Endothelial cell of umbilical vein (primary cell): ENCODE data around the gene HOXB7. TPM values are rescaled to one million over a fixed set of nuclear protein-coding genes. Genes with fewer than 3 reads are reported as not detected.

ENCODE experiments used
- Bru-seq: library from RNA; stranded (reverse); fragments of 400-500 nt; gene quantifications from one replicate; lab custom pipeline; 2021; lab: Mats Ljungman, UMichigan
- BruChase-seq, 2 experiments: library from RNA; stranded (reverse); fragments of 400-500 nt; gene quantifications; one replicate each; lab custom pipeline; 2021; lab: Mats Ljungman, UMichigan
- BruUV-seq: library from RNA; stranded (reverse); fragments of 400-500 nt; replicated peaks from 2 replicates; lab custom pipeline; 2021; lab: Mats Ljungman, UMichigan
- CTCF ChIA-PET: fragments of 300-600, 350-600 bp; sonication (Branson Sonifier 250); formaldehyde crosslinking; loops from one replicate; lab custom pipeline; 2021; ENCODE audit warnings: antibody characterized with exemption, inconsistent platforms; lab: Charles Lee
- POLR2A ChIA-PET: fragments of 300-600, 350-600 bp; sonication (Branson Sonifier 250); formaldehyde crosslinking; loops from one replicate; lab custom pipeline; 2021; ENCODE audit warnings: antibody characterized with exemption, inconsistent platforms; lab: Charles Lee
- DNase-seq: peaks from one replicate; pipeline ENCODE4 v3.0.0-alpha.2; 2011; ENCODE audit warnings: low read depth, low spot score
- FAIRE-seq: peaks from 2 replicates; lab custom pipeline; 2011; peaks lifted over from hg19 to GRCh38; lab: Jason Lieb, UNC
- H2AFZ ChIP-seq: 2 replicates; pipeline ENCODE4 v1.6.0; 2012; ENCODE audit warnings: low read depth, low read length, control low read depth, inconsistent platforms
- H3K27ac ChIP-seq: 2 replicates; pipeline ENCODE4 v1.5.1; 2011; ENCODE audit warnings: low read depth, mild to moderate bottlenecking, control low read depth, low read length, moderate library complexity; ENCODE audit not compliant: insufficient read depth
- H3K27me3 ChIP-seq, 2 experiments: 2 replicates each; pipeline versions ENCODE4 v1.6.0 to v1.6.1; 2011; ENCODE audit warnings: low read length in 2 of 2, mixed read lengths in 1 of 2; ENCODE audit not compliant: control insufficient read depth in 2 of 2, insufficient read depth in 2 of 2
- H3K36me3 ChIP-seq, 2 experiments: 2 replicates in 1 of 2; 3 replicates in 1 of 2; pipeline ENCODE4 v1.5.1; 2011; ENCODE audit warnings: low read length in 2 of 2, mild to moderate bottlenecking in 1 of 2, moderate library complexity in 1 of 2; ENCODE audit not compliant: control insufficient read depth in 2 of 2, insufficient read depth in 2 of 2; ENCODE audit errors: extremely low read depth in 1 of 2
- H3K4me1 ChIP-seq: 3 replicates; pipeline ENCODE4 v1.5.1; 2011; ENCODE audit warnings: mild to moderate bottlenecking, low read length; ENCODE audit not compliant: control insufficient read depth, insufficient read depth; ENCODE audit errors: extremely low read depth
- H3K4me2 ChIP-seq: 2 replicates; pipeline ENCODE4 v1.6.1; 2011; ENCODE audit warnings: low read length, control low read depth, mixed read lengths; ENCODE audit not compliant: insufficient read depth
- H3K4me3 ChIP-seq, 3 experiments: fragments of 200-600 bp in 1 of 3; sonication (generic), shearing (Covaris generic) in 1 of 3; replicated peaks in 1 of 3; 2 replicates each; pipeline ENCODE4 v1.5.1; 2011 to 2016; ENCODE audit warnings: control low read depth in 3 of 3, low read length in 3 of 3, mild to moderate bottlenecking in 2 of 3, inconsistent platforms in 1 of 3, low read depth in 1 of 3, moderate library complexity in 1 of 3; ENCODE audit not compliant: insufficient read depth in 1 of 3
- H3K79me2 ChIP-seq: 2 replicates; pipeline ENCODE4 v1.6.0; 2012; ENCODE audit warnings: low read length, inconsistent platforms; ENCODE audit not compliant: control insufficient read depth, insufficient read depth
- H3K9ac ChIP-seq: replicated peaks from 2 replicates; pipeline ENCODE3; 2011; ENCODE audit warnings: low read length, control low read depth; ENCODE audit not compliant: insufficient read depth; ENCODE audit errors: extremely low read depth
- H3K9me1 ChIP-seq: replicated peaks from 3 replicates; pipeline ENCODE4 v1.6.0; 2011; ENCODE audit warnings: mild to moderate bottlenecking, low read length; ENCODE audit not compliant: control insufficient read depth, insufficient read depth; ENCODE audit errors: extremely low read depth
- H3K9me3 ChIP-seq: replicated peaks from 2 replicates; pipeline ENCODE4 v1.5.1; 2012; ENCODE audit warnings: low read length, inconsistent platforms; ENCODE audit not compliant: control insufficient read depth, insufficient read depth
- H4K20me1 ChIP-seq: replicated peaks from 2 replicates; pipeline ENCODE3; 2011; ENCODE audit warnings: mild to moderate bottlenecking, low read length; ENCODE audit not compliant: control insufficient read depth, insufficient read depth; ENCODE audit errors: extremely low read depth
- FOS ChIP-seq: IDR thresholded peaks from 2 replicates; pipeline ENCODE4 v1.6.1; 2011; ENCODE audit warnings: mild to moderate bottlenecking, low read length, moderate library complexity, borderline replicate concordance; ENCODE audit not compliant: insufficient read depth
- JUN ChIP-seq: IDR thresholded peaks from 2 replicates; pipeline ENCODE4 v1.6.1; 2011; ENCODE audit warnings: borderline replicate concordance, low read depth; ENCODE audit not compliant: insufficient read length, insufficient read depth
- POLR2A ChIP-seq: IDR thresholded peaks from 2 replicates; pipeline ENCODE4 v1.6.1; 2012; ENCODE audit warnings: low read depth, mild to moderate bottlenecking, control low read depth, low read length
- POLR2AphosphoS5 ChIP-seq: IDR thresholded peaks from 2 replicates; pipeline ENCODE4 v1.6.1; 2012; ENCODE audit warnings: low read depth, mild to moderate bottlenecking, control low read depth, low read length, moderate library complexity; ENCODE audit not compliant: insufficient read depth
- dilution Hi-C: fragments of 300-500 bp; cut with MboI; formaldehyde crosslinking; loops from one replicate; pipeline ENCODE4 v1.15.0; 2019; ENCODE audit warnings: low sequenced_read_pairs; ENCODE audit not compliant: extremely low pct_ligation_motif_present
- intact Hi-C: fragments of 100-400 bp; cut with micrococcal nuclease; formaldehyde crosslinking; loops from one replicate; pipeline ENCODE4 v1.10.0; 2022
- long read RNA-seq: library from polyadenylated mRNA; stranded (forward); transcript quantifications from one replicate; pipeline ENCODE4 v2.0.0, GENCODE V29; 2021
- polyA minus RNA-seq, 3 experiments: library from RNA; depleted of rRNA, polyadenylated mRNA; stranded (reverse); fragments of >200 nt; gene quantifications; 1 replicate in 1 of 3; 2 replicates in 2 of 3; pipeline ENCODE4 v1.2.3, GENCODE V29; 2011
- polyA plus RNA-seq, 4 experiments: library from polyadenylated mRNA; depleted of rRNA in 3 of 4; stranded (reverse) in 3 of 4; unstranded in 1 of 4; fragments of >200 nt; gene quantifications; 2 replicates each; pipeline versions ENCODE4 v1.2.1 to v1.2.3, GENCODE V29; 2011 to 2012; ENCODE audit warnings: missing spikeins in 1 of 4
- total RNA-seq: library from RNA; stranded (reverse); gene quantifications from 2 replicates; pipeline ENCODE4 v1.2.3, GENCODE V29; 2021
- TF ChIP-seq, protein P1 (sequence below): IDR thresholded peaks from 2 replicates; pipeline ENCODE4 v1.6.1; 2011; ENCODE audit not compliant: insufficient read depth, insufficient read length

The HOXB7 gene
- total RNA-seq, result 24.5 and 29.8 TPM in 2 replicates
- 23.5 and 24.2 TPM in 2 replicates for polyA plus RNA-seq
- polyA plus RNA-seq (2011; cell fraction: cytosol; rRNA removed), result 18.2 and 21.3 TPM in 2 replicates
- 5.5 and 6.9 TPM in 2 replicates for polyA plus RNA-seq (2011; cell fraction: nucleus; rRNA removed)
- 26.0 and 33.3 TPM in 2 replicates for polyA plus RNA-seq (2012)
- 8.2 and 9.4 TPM in 2 replicates for polyA minus RNA-seq
- polyA minus RNA-seq (2011; cell fraction: cytosol; rRNA and poly(A)+ RNA removed), result 10.9 TPM
- 1.3 and 1.5 TPM in 2 replicates for polyA minus RNA-seq (2011; cell fraction: nucleus; rRNA and poly(A)+ RNA removed)
- percentile 63 among the genes with signal in this experiment for Bru-seq, nascent RNA
- percentile 87 among the genes with signal in this experiment for BruChase-seq, experiment 1, labeled RNA remaining after a 6-hour chase
- BruChase-seq, experiment 2, labeled RNA remaining after a 2-hour chase, result percentile 71 among the genes with signal in this experiment
- long read RNA-seq, transcript HOXB7-201 (2 exons, 1,371 nt), result major isoform, 110 of 113 reads
- long read RNA-seq, partial matches to known transcripts, result 0 of 113 reads
- long read RNA-seq, other reads (novel, unspliced or antisense), result 3 of 113 reads

DNA sequence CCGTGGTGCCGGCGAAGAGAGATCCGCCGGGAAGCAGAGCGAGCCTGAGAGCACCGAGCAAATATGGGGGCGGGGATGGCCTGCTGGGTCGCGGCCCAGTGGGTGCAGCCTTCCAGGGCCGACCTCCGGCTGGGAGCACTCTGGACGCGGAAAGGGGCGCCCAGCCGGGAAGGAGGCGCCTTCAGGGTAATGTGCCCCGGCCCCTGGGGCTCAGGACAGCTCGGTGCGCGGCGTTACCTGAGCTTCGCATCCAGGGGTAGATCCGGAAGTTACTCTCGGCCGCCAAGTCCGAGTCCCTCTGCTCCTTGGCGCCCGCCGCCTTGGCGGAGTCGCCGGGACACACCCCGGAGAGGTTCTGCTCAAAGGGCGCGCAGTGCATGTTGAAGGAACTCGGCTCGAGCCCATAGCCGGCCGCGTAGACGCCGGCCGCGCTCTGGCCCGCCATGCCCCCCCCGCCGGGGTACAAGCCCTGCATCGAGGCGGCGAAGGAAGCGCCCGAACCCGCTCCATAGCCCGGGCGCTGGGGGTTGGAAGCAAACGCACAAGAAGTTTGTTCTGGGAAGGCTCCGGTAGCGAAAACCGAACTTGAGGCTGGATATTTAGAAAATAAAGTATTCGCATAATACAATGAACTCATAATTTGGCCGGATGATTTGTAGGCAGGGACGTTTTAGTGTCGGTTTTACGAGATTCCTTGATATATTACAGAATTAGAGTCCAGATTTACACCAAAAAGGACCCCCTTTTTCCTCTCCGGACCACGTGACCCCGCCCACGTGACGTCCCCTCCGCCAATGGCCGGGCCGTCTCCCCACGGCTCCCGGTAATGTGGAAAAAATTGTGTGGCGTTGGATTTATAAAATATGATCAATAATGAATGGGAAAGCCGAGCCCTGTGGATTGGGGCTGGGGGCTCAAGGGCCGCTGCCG, at the start of gene HOXB7:
HOXB7 (minus strand) TSS at position 736 of the 930 bp plus-strand sequence; CDS start at position 637, 99 bp downstream.
- ChIA-PET POLR2A (interaction anchor here (0.7 to 1.5 kb wide), 2 partner anchors 15 to 41 kb away, joined by 3 read pairs; no protein-coding TSS in a partner anchor), CTCF (interaction anchor here (0.6 to 1.3 kb wide), 6 partner anchors 7 to 302 kb away, joined by 3 read pairs; no protein-coding TSS in a partner anchor)
- peaks cover 19% of the 10 kb centered on the region for H3K79me2 ChIP-seq
- H3K27ac ChIP-seq, result peak within 1 kb of the TSS; percentile 66
- peaks cover 5 to 9% of the 10 kb centered on the region in 2 experiments for H3K27me3 ChIP-seq
- no peaks in the 10 kb centered on the region for H3K9me1 ChIP-seq
- H3K9me3 ChIP-seq, result no peaks in the 10 kb centered on the region
- H3K36me3 ChIP-seq, result no peaks in the 10 kb centered on the region
- BruUV-seq, result TSS peak; percentile 28
- peak within 1 kb of the TSS; percentile 92 for H2AFZ ChIP-seq
- H3K4me2 ChIP-seq, result peak within 1 kb of the TSS; percentile 85
- dilution Hi-C loops, result no loop called here
- intact Hi-C loops, result no loop called here
- peaks cover 35% of the 10 kb centered on the region for H3K4me1 ChIP-seq
- peak within 1 kb of the TSS; percentile 83 for H3K9ac ChIP-seq
- DNase-seq, result peak; percentile 79
- no peaks in the 10 kb centered on the region for H4K20me1 ChIP-seq
- peak; percentile 93 for FAIRE-seq
- TF ChIP-seq POLR2AphosphoS5, result peak; percentile 73
- TF ChIP-seq, protein P1, sequence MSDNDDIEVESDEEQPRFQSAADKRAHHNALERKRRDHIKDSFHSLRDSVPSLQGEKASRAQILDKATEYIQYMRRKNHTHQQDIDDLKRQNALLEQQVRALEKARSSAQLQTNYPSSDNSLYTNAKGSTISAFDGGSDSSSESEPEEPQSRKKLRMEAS, result peak; percentile 99
- no peak for TF ChIP-seq JUN
- TF ChIP-seq FOS, result no peak
- TF ChIP-seq POLR2A, result peak; percentile 57
- H3K4me3 ChIP-seq, result peak within 1 kb of the TSS; percentile 52 to 78 (median 70)
